HUDEP-2 (cell line): ENCODE measurements around the gene C22orf31.
"Not testable (repeated sequence)": the region's sequence is repeated elsewhere in the genome, so short reads cannot be mapped to it uniquely, and the experiment has no call there.

Source experiments
- DNase-seq, 76 experiments: peaks; one replicate each; lab custom pipeline; 2025; ENCODE audit not compliant: unreplicated experiment in 76 of 76; lab: John Stamatoyannopoulos, UW

The C22orf31 gene

DNA sequence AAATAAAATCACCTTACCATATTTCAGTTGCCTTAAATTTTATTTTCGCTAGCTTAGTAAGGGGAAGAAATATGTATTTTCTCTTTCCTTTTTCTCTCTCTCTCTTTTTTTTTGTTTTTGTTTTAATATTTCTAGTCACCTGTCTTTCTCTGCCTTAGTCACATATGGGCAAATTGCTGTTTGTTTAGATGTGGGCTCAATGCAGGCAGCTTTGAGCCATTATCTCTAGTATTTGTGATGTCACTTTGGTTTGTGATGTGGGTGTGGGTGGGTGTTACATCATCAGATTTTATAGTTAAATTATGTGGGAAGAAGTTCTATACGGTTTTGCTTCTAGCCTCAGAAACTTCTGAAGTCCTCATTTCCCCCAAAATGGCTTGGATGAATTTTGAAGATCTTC is at the start of gene C22orf31:
Gene C22orf31 (minus strand): TSS at position 59 of the 400 bp plus-strand sequence. CDS start 39 bp downstream, at position 20.
- no peak for DNase-seq

GRCh38 chr22:29110946-29111345 is 49.3 kb upstream of the C22orf31 start:
- DNase-seq, result no peak

- no peak for DNase-seq
These were observed 48.2 kb upstream of the C22orf31 start for GRCh38 chr22:29109822-29110221.

- DNase-seq, result no peak
These were observed 46.5 kb upstream of the C22orf31 start for GRCh38 chr22:29108137-29108536.

- no peak for DNase-seq
These were observed 45.2 kb upstream of the C22orf31 start for GRCh38 chr22:29106839-29107238.

GRCh38 chr22:29105468-29105867 is 43.8 kb upstream of the C22orf31 start:
- no peak for DNase-seq

GRCh38 chr22:29103121-29103520 is 41.5 kb upstream of the C22orf31 start:
- DNase-seq, result peak in 1 of 76 experiments; percentile 10

GRCh38 chr22:29102300-29102699 is 40.7 kb upstream of the C22orf31 start:
- no peak for DNase-seq

DNA sequence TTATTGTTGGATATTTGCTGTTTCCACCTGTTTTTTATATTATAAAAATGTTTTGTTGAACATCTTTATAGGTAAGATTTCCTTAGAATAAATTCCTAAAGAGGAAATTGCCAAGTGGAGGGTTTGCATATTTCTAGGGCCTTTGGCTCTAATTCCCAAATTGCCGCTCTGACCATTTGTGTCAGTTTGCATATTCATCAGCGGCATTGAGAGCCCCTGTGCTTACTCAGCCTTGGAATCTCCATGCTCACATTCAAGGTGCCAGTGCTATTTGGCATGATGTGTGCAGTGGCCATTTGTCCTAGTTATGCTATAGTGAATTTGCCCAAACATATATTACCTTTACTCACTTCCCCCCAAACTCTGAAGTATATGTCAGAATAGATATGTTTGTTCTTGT is 36.7 kb upstream of the C22orf31 start:
- no peak for DNase-seq

DNA sequence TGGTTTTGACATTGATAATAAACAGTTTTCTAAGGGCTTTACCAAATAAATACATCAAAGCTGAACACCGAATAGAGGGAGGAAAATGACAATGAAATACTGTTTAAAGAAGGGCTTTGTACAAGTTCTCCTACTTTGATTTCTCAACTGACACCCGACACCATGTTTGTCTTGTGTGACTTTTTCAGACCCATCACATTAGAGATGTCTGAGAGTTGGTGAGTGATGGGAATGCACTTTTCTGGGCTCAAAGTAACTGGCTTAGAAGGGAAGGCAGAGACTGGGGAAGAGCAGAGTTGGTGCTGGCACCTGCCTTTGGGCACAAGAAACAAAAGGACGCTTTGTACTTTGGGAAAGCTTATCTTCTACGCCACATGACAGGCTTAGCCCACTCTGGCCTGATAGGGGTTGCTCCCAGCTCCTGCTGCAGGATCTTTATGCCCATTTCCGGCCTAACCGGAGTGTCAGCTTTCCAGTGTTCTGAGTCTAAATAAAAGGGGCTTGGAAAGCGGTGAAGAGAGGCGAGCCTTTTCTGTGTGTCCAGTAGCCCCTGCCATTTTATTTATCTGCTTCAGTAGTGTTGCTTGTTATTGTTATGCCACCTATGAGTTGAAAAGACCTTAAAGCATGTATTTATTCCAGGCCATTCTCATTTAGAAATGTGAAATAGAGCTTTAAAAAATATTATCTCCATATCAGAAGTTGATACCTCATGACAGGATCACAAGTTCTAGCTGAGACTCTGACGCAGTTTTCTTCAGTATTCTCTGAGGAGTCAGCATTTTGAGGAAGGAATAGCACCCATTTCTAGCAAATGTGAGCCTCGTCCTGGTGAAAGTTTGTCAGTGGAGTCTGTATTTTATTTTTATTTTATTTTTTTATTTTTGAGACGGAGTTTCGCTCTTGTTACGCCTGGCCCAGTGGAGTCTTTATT is 35.4 kb upstream of the C22orf31 start:
- DNase-seq, result peak in 74 of 76 experiments; percentile 37 to 96 (median 85)

DNA sequence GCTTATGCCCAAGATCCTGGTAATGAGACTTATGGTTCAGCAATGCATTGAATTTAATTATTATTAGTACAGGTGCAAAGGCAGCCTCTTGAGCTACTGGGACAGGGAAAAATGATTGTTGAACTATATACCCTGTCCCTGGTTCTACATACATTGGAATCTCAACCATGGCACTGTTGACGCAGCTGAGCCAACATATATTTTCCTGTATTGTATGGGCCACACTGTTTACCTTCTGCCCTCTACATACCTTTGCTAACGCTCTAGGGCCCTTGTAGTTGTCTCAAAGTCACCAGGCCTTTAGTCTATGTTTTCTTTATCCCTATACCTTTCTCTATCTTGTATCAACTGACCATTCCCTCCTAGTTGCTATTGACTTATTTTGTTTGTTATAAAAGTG is 33.8 kb upstream of the C22orf31 start:
- no peak for DNase-seq

DNA sequence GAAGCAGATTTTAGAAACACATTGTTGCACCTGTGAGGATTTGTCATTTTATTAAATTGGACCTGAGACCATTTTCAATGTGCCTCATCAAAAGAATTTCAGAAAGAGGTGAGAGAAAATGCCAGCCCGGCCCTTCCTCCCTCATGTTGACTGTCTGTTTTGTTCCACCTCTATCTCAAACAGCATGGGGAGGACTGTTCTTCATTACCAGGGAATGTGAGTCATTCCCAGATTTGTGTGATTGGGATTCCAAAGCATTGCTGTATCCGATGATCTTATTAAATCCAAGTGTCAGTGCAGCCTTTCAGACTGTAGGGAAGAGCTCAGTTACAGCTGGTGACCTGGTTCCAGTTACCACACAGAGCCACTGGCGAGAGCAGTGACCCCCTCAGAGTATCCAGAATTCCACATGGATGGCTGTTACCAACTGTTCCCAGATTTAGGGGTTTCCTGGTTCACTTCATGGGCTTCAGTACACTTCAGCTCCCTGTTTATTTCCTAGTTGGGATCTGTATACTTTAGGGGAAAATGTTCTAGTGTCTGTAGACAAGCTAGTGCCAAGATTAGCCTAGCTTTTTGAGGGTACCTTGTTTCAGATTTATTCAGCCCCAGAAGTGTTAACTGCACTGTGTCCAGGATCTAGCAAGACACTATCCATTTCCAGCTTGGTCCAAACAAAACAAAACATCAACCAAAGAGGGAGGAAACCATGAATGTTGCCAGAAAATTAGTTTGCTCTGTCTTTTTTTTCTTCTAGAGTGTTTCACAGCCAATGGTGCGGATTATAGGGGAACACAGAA is 32.1 kb upstream of the C22orf31 start:
- no peak for DNase-seq

DNA sequence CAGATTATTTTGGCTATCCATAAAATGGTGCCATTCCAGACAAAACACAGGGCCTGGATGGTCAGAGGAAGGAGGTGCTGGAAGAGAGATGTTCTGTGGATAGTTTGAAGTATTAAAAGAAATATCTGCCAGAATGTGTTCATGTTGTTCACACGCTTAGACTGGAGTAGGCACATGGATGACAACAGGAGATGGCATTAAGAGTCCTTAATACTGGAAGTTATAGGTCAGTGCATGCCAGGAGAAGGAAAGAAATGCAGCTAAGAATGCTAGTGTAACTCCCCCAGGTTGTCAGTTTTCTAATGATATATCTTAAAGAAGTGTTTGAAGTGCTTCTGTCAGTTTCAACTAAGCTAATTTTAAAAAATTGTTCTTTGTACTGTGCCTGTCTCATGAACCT is 31.4 kb upstream of the C22orf31 start:
- no peak for DNase-seq

- DNase-seq, result no peak
These were observed 30.6 kb upstream of the C22orf31 start for GRCh38 chr22:29092243-29092642.

- DNase-seq, result no peak
These were observed 28.4 kb upstream of the C22orf31 start for GRCh38 chr22:29090039-29090438.

DNA sequence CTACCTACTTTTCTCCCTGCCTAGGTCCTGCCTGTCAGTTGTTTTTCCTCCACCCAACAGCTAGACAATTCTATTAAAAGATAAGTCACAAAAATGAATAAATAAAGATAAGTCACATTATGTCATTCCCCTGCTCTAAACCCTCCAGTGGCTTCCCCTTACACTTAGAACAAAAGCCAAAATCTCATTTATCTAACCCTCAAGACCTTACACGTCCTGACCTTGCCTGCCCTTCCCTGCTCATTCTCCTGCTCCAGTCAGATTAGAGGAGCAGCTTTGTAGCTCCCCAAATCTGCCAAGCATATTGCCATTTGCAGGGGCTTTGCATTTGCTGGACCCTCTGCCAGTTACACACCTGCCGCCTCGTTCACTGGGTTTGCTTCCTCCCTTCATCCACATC is 27.9 kb upstream of the C22orf31 start:
- DNase-seq, result peak in 29 of 76 experiments; percentile 8 to 76 (median 34)

DNA sequence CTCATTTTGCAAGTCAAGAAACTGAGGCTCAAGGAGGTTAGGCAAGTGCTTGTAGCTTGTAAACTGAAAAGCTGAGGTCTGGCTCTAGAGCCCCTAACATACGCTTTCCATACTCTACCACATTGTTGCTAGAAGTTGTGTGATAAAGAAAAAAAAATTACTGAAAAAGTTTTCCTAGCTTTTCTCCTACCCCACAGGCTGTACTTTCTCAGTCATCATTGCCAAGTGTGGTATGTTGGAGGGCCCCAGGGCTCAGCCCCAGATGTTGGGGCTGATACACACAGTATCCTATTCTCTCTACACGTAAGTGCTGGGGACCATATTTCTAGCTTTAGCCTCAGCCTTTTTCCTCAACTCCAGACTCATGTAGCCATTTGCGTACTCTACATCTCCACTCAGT is 27.2 kb upstream of the C22orf31 start:
- DNase-seq, result peak in 12 of 76 experiments; percentile 11 to 57 (median 24)

DNA sequence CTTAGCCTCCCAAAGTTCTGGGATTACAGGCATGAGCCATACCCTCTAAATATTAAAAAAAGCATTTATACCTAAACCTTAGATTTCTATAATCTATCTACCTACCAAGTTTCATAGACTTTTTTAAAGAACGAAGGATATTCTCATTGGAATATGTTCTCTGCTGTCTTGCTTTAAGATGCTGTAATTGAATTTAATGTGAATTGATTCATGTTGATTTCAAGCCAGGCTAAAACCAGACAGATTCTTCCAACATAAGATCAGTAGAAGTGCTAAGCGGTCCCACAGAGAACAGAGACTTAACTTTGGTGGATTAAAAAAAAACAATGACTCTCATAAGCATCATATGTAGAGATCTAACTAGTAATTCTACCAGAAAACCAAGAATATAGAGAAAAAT is 25.4 kb upstream of the C22orf31 start:
- DNase-seq, result no peak

- peak in 3 of 76 experiments; percentile 15 to 25 (median 21) for DNase-seq
These were observed 22.4 kb upstream of the C22orf31 start for GRCh38 chr22:29083933-29084591.

GRCh38 chr22:29083576-29083932 is 21.9 kb upstream of the C22orf31 start:
- not testable (repeated sequence) for DNase-seq
